Measurements from ENCODE around the gene TPM1. TPM values are rescaled to one million over a fixed set of nuclear protein-coding genes. Genes with fewer than 3 reads are reported as not detected.

TPM1 gene
- total and polyA plus RNA-seq, 7 experiments from 2014 or later = 6.0 to 24.7 (median 12.9) TPM

- DNase-seq (no peak), ATAC-seq (no peak)
- Mint-ChIP-seq H3K4me1 (no peaks in the 10 kb centered on the region), H3K9me3 (peaks cover 0 to 2% (median 0%) of the 10 kb centered on the region in 11 donors), H3K4me3 (no peak overlapping the region), H3K36me3 (no peaks in the 10 kb centered on the region), H3K27ac (no peak overlapping the region), H3K27me3 (peaks cover 0 to 5% (median 0%) of the 10 kb centered on the region in 5 donors)
- Histone ChIP-seq H3K9me3 (ENCODE audit: control insufficient read depth in 2 of 3, low read length in 3 of 3) (no peaks in the 10 kb centered on the region), H3K4me1 (ENCODE audit: control insufficient read depth in 2 of 2, insufficient read depth in 2 of 2, low read length in 2 of 2) (no peaks in the 10 kb centered on the region), H3K27ac (ENCODE audit: low read depth, low read length) (no peak overlapping the region), H3K4me3 (ENCODE audit: low read length) (no peak overlapping the region), H3K36me3 (ENCODE audit: control insufficient read depth in 2 of 3, insufficient read depth in 3 of 3, low read length in 3 of 3) (no peaks in the 10 kb centered on the region), H3K27me3 (ENCODE audit: control insufficient read depth in 2 of 2, insufficient read depth in 2 of 2, low read length in 2 of 2) (no peaks in the 10 kb centered on the region)
- intact Hi-C loops (cut with micrococcal nuclease) = no loop called here
- POLR2A ChIA-PET = no interaction called here
- CTCF ChIA-PET = no interaction called here
Observed at GRCh38 chr15:63008333-63009049, 34.1 kb upstream of the TPM1 start.

- Mint-ChIP-seq H3K9me3 (peaks cover 0 to 2% (median 0%) of the 10 kb centered on the region in 11 donors), H3K36me3 (no peaks in the 10 kb centered on the region), H3K27ac (no peak overlapping the region), H3K27me3 (peaks cover 0 to 5% (median 0%) of the 10 kb centered on the region in 5 donors), H3K4me1 (no peaks in the 10 kb centered on the region), H3K4me3 (no peak overlapping the region)
- POLR2A ChIA-PET = no interaction called here
- H3K36me3 ChIP-seq (ENCODE audit: control insufficient read depth in 2 of 3, insufficient read depth in 3 of 3, low read length in 3 of 3) = no peaks in the 10 kb centered on the region
- CTCF ChIA-PET = no interaction called here
- H3K9me3 ChIP-seq (ENCODE audit: control insufficient read depth in 2 of 3, low read length in 3 of 3) = no peaks in the 10 kb centered on the region
- H3K4me3 ChIP-seq (ENCODE audit: low read length) = no peak overlapping the region
- ATAC-seq (no peak), DNase-seq (no peak)
- H3K4me1 ChIP-seq (ENCODE audit: control insufficient read depth in 2 of 2, insufficient read depth in 2 of 2, low read length in 2 of 2) = no peaks in the 10 kb centered on the region
- H3K27me3 ChIP-seq (ENCODE audit: control insufficient read depth in 2 of 2, insufficient read depth in 2 of 2, low read length in 2 of 2) = no peaks in the 10 kb centered on the region
- H3K27ac ChIP-seq (ENCODE audit: low read depth, low read length) = no peak overlapping the region
- intact Hi-C loops (cut with micrococcal nuclease) = no loop called here
Observed at GRCh38 chr15:63010386-63010785, 32.2 kb upstream of the TPM1 start.

- Histone ChIP-seq H3K9me3 (ENCODE audit: control insufficient read depth in 2 of 3, low read length in 3 of 3) (no peaks in the 10 kb centered on the region), H3K36me3 (ENCODE audit: control insufficient read depth in 2 of 3, insufficient read depth in 3 of 3, low read length in 3 of 3) (no peaks in the 10 kb centered on the region), H3K27me3 (ENCODE audit: control insufficient read depth in 2 of 2, insufficient read depth in 2 of 2, low read length in 2 of 2) (no peaks in the 10 kb centered on the region), H3K27ac (ENCODE audit: low read depth, low read length) (no peak overlapping the region), H3K4me1 (ENCODE audit: control insufficient read depth in 2 of 2, insufficient read depth in 2 of 2, low read length in 2 of 2) (no peaks in the 10 kb centered on the region), H3K4me3 (ENCODE audit: low read length) (no peak overlapping the region)
- peaks cover 0 to 2% (median 0%) of the 10 kb centered on the region in 11 donors for H3K9me3 Mint-ChIP-seq
- H3K4me1 Mint-ChIP-seq = peaks cover 0 to 4% (median 0%) of the 10 kb centered on the region in 7 donors
- no peak for ATAC-seq
- H3K4me3 Mint-ChIP-seq = no peak overlapping the region
- ChIA-PET CTCF (no interaction called here), POLR2A (no interaction called here)
- intact Hi-C loops (cut with micrococcal nuclease) = no loop called here
- H3K27ac Mint-ChIP-seq = no peak overlapping the region
- no peak for DNase-seq
- peaks cover 0 to 3% (median 0%) of the 10 kb centered on the region in 5 donors for H3K27me3 Mint-ChIP-seq
- no peaks in the 10 kb centered on the region for H3K36me3 Mint-ChIP-seq
Observed at GRCh38 chr15:63010920-63011693, 31.4 kb upstream of the TPM1 start.

- peaks cover 0 to 2% (median 0%) of the 10 kb centered on the region in 11 donors for H3K9me3 Mint-ChIP-seq
- POLR2A ChIA-PET = no interaction called here
- H3K4me3 Mint-ChIP-seq = no peak overlapping the region
- H3K27me3 Mint-ChIP-seq = peaks cover 0 to 3% (median 0%) of the 10 kb centered on the region in 5 donors
- Histone ChIP-seq H3K9me3 (ENCODE audit: control insufficient read depth in 2 of 3, low read length in 3 of 3) (no peaks in the 10 kb centered on the region), H3K27me3 (ENCODE audit: control insufficient read depth in 2 of 2, insufficient read depth in 2 of 2, low read length in 2 of 2) (no peaks in the 10 kb centered on the region), H3K4me3 (ENCODE audit: low read length) (no peak overlapping the region), H3K36me3 (ENCODE audit: control insufficient read depth in 2 of 3, insufficient read depth in 3 of 3, low read length in 3 of 3) (no peaks in the 10 kb centered on the region), H3K4me1 (ENCODE audit: control insufficient read depth in 2 of 2, insufficient read depth in 2 of 2, low read length in 2 of 2) (no peaks in the 10 kb centered on the region), H3K27ac (ENCODE audit: low read depth, low read length) (no peak overlapping the region)
- H3K4me1 Mint-ChIP-seq = peaks cover 0 to 4% (median 0%) of the 10 kb centered on the region in 7 donors
- DNase-seq = no peak
- no peak overlapping the region for H3K27ac Mint-ChIP-seq
- no peak for ATAC-seq
- H3K36me3 Mint-ChIP-seq = no peaks in the 10 kb centered on the region
- CTCF ChIA-PET = no interaction called here
- intact Hi-C loops (cut with micrococcal nuclease) = no loop called here
Observed at GRCh38 chr15:63012444-63012843, 30.1 kb upstream of the TPM1 start.

- Histone ChIP-seq H3K9me3 (ENCODE audit: control insufficient read depth in 2 of 3, low read length in 3 of 3) (no peaks in the 10 kb centered on the region), H3K4me3 (ENCODE audit: low read length) (no peak overlapping the region), H3K36me3 (ENCODE audit: control insufficient read depth in 2 of 3, insufficient read depth in 3 of 3, low read length in 3 of 3) (no peaks in the 10 kb centered on the region), H3K27ac (ENCODE audit: low read depth, low read length) (no peak overlapping the region), H3K27me3 (ENCODE audit: control insufficient read depth in 2 of 2, insufficient read depth in 2 of 2, low read length in 2 of 2) (no peaks in the 10 kb centered on the region), H3K4me1 (ENCODE audit: control insufficient read depth in 2 of 2, insufficient read depth in 2 of 2, low read length in 2 of 2) (no peaks in the 10 kb centered on the region)
- Mint-ChIP-seq H3K9me3 (peaks cover 0 to 2% (median 0%) of the 10 kb centered on the region in 11 donors), H3K27me3 (peaks cover 0 to 3% (median 0%) of the 10 kb centered on the region in 5 donors), H3K27ac (no peak overlapping the region), H3K4me1 (peaks cover 0 to 4% (median 0%) of the 10 kb centered on the region in 7 donors), H3K4me3 (no peak overlapping the region), H3K36me3 (no peaks in the 10 kb centered on the region)
- intact Hi-C loops (cut with micrococcal nuclease) = no loop called here
- ATAC-seq = no peak
- ChIA-PET CTCF (no interaction called here), POLR2A (no interaction called here)
- DNase-seq = no peak
Observed at GRCh38 chr15:63013052-63013808, 29.3 kb upstream of the TPM1 start.

- no peaks in the 10 kb centered on the region for H3K4me1 ChIP-seq (ENCODE audit: control insufficient read depth in 2 of 2, insufficient read depth in 2 of 2, low read length in 2 of 2)
- Mint-ChIP-seq H3K27me3 (peaks cover 0 to 9% (median 0%) of the 10 kb centered on the region in 5 donors), H3K27ac (no peak overlapping the region), H3K9me3 (peaks cover 0 to 5% (median 0%) of the 10 kb centered on the region in 11 donors), H3K4me3 (no peak overlapping the region), H3K36me3 (no peaks in the 10 kb centered on the region), H3K4me1 (peaks cover 0 to 4% (median 0%) of the 10 kb centered on the region in 7 donors)
- ChIA-PET POLR2A (no interaction called here), CTCF (no interaction called here)
- H3K4me3 ChIP-seq (ENCODE audit: low read length) = no peak overlapping the region
- intact Hi-C loops (cut with micrococcal nuclease) = no loop called here
- H3K27me3 ChIP-seq (ENCODE audit: control insufficient read depth in 2 of 2, insufficient read depth in 2 of 2, low read length in 2 of 2) = no peaks in the 10 kb centered on the region
- ATAC-seq (no peak), DNase-seq (no peak)
- H3K27ac ChIP-seq (ENCODE audit: low read depth, low read length) = no peak overlapping the region
- no peaks in the 10 kb centered on the region for H3K9me3 ChIP-seq (ENCODE audit: control insufficient read depth in 2 of 3, low read length in 3 of 3)
- no peaks in the 10 kb centered on the region for H3K36me3 ChIP-seq (ENCODE audit: control insufficient read depth in 2 of 3, insufficient read depth in 3 of 3, low read length in 3 of 3)
Observed at GRCh38 chr15:63014578-63014977, 28.0 kb upstream of the TPM1 start.

All from naive thymus-derived CD4-positive, alpha-beta T cell (primary cell).